C4-2B (cell line): ENCODE measurements around the gene COL24A1.

Experiments
- CTCF ChIP-seq: fragments of 450-650 bp; conservative IDR thresholded peaks from 2 replicates; pipeline ENCODE4 v1.5.1; 2017; ENCODE audit warnings: mild to moderate bottlenecking
- ZFX ChIP-seq: fragments of 450-650 bp; IDR thresholded peaks from 2 replicates; pipeline ENCODE4 v1.6.1; 2017

GRCh38 chr1:85943945-85944344 lies 212.6 kb downstream of the COL24A1 start:
- no peak for TF ChIP-seq CTCF
- TF ChIP-seq ZFX: no peak
